Ovary (tissue), 3 donors: ENCODE results near the gene BACH2.

Experiments
- EP300 ChIP-seq: sonication (generic); formaldehyde crosslinking; IDR thresholded peaks from one replicate; pipeline ENCODE4 v1.6.1; 2017; ENCODE audit warnings: antibody characterized with exemption
- POLR2A ChIP-seq: fragments of 450-650 bp; IDR thresholded peaks from one replicate; pipeline ENCODE4 v1.6.1; 2017; ENCODE audit warnings: antibody characterized with exemption, mild to moderate bottlenecking, moderate library complexity
- TF ChIP-seq, protein P1 (sequence below), 3 donors: fragments of 450-650 bp in 2 of 3; fragments of 200-600 bp in 1 of 3; IDR thresholded peaks; one replicate each; pipeline versions ENCODE4 v1.5.1 to v1.8.0; 2016 to 2022; ENCODE audit warnings: antibody characterized with exemption in 3 of 3, mild to moderate bottlenecking in 1 of 3
- donor health status: DM: no; HTN: no; CAD: no.

DNA sequence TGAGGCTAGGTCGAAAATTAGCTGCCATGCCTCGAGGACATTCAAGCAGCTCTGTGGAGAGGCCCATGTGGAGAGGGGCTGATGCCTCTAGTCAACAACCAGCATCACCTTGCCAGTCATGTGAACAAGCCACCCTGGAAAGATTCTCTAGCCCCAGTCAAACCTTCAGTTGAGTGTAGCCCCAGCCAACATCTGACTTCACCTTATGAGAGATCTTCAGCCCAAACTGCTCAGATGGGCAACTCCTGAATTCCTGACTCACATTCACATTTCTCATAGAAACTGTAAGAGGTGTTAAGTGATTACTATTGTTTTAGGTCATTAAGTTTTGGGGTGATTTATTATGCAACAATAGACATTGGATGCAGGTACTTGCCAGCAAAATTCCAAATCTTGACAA is 357.5 kb downstream of the BACH2 start:
- TF ChIP-seq, protein P1, sequence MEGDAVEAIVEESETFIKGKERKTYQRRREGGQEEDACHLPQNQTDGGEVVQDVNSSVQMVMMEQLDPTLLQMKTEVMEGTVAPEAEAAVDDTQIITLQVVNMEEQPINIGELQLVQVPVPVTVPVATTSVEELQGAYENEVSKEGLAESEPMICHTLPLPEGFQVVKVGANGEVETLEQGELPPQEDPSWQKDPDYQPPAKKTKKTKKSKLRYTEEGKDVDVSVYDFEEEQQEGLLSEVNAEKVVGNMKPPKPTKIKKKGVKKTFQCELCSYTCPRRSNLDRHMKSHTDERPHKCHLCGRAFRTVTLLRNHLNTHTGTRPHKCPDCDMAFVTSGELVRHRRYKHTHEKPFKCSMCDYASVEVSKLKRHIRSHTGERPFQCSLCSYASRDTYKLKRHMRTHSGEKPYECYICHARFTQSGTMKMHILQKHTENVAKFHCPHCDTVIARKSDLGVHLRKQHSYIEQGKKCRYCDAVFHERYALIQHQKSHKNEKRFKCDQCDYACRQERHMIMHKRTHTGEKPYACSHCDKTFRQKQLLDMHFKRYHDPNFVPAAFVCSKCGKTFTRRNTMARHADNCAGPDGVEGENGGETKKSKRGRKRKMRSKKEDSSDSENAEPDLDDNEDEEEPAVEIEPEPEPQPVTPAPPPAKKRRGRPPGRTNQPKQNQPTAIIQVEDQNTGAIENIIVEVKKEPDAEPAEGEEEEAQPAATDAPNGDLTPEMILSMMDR (IDR thresholded peaks at IDR 0.05): no peak
- TF ChIP-seq POLR2A (no peak), EP300 (no peak)
